ENCODE data around the gene ZSWIM8.
A peak's percentile ranks its signal among the peaks of the same experiment; 100 is the strongest.
"Not testable (repeated sequence)": the region's sequence is repeated elsewhere in the genome, so short reads cannot be mapped to it uniquely, and the experiment has no call there.

The ZSWIM8 gene

DNA sequence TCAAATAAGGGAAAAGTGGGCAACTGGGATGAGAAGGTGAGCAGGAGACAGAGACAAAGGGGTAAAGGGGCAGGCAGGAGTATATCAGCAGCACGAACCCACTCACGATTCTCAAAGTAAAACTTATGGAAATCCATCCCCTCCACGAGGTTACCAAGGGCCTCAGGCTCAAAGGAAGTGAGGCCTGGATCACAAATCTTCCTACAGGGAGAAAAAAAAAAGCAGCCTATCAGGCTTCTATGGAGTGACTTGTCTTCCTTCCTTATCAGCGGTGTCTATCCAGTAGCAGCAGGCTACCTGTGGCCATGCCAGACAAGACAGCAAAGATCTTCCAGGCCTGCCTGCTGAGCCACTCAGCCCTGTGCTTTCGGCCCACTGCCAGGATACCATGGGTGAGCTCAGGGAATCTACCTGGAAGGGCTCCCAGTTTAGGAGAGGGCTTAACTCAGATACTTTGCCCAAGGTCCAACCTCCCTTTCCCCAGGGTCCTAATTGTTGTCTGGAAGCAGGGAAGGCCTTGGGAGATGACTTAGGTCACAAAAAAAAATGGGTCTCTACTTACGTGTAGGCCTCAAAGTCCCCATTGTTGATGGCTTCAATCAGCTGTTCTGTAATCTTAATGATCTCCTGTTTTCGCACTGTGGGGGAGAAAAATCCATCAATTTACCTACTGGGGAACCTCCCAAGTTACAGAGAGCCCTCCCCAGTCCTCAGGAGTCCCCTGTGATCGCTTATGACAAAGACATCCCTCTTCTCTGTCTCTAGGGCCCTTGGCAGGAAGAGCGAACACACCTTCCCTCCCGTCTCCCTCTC is 31.7 kb downstream of the ZSWIM8 start:
- Histone ChIP-seq H3K27me3 (ENCODE audit: control insufficient read depth in 1 of 2, insufficient read depth in 2 of 2, low read length in 2 of 2) (no peaks in the 10 kb centered on the region), H3K4me3 (ENCODE audit: low read length in 2 of 2) (no peak overlapping the region), H3K4me1 (ENCODE audit: control insufficient read depth, insufficient read depth, low read length) (peaks cover 23% of the 10 kb centered on the region), H3K36me3 (ENCODE audit: control insufficient read depth in 2 of 2, insufficient read depth in 2 of 2, low read length in 2 of 2) (peaks cover 60% of the 10 kb centered on the region in 2 donors), H3K27ac (ENCODE audit: low read length) (peak overlapping the region; percentile 66), H3K9me3 (ENCODE audit: control insufficient read depth in 2 of 2, low read length in 2 of 2) (no peaks in the 10 kb centered on the region), H3K9ac (ENCODE audit: low read length in 2 of 2) (peak overlapping the region in 1 of 2 donors; percentile 13)

DNA sequence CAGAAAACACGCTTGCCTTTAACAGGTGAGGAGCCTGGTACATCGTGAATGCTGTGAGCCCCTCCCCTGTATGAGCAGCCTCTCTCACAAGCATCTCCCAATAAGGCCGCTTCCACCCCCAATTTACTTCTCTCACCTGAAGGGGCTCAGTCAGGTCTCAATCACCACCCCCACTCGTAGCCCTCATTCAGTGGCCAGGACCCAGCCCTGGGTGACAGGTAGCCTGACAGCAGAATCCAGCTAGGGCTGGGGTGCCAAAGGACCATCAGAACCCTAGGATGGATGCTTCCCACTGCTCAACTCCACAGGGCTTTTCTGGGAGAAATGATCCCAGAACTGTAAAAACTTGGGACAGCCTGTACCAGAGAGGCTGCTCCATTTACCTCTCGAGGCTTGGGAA is 32.4 kb downstream of the ZSWIM8 start:
- no peaks in the 10 kb centered on the region for H3K9me3 ChIP-seq (ENCODE audit: control insufficient read depth in 2 of 2, low read length in 2 of 2)
- H3K9ac ChIP-seq (ENCODE audit: low read length in 2 of 2) = peak overlapping the region; percentile 13 to 27
- no peak overlapping the region for H3K4me3 ChIP-seq (ENCODE audit: low read length in 2 of 2)
- H3K4me1 ChIP-seq (ENCODE audit: control insufficient read depth, insufficient read depth, low read length) = peaks cover 23% of the 10 kb centered on the region
- H3K27me3 ChIP-seq (ENCODE audit: control insufficient read depth in 1 of 2, insufficient read depth in 2 of 2, low read length in 2 of 2) = no peaks in the 10 kb centered on the region
- H3K27ac ChIP-seq (ENCODE audit: low read length) = peak overlapping the region; percentile 66
- peaks cover 62 to 63% of the 10 kb centered on the region in 2 donors for H3K36me3 ChIP-seq (ENCODE audit: control insufficient read depth in 2 of 2, insufficient read depth in 2 of 2, low read length in 2 of 2)

DNA sequence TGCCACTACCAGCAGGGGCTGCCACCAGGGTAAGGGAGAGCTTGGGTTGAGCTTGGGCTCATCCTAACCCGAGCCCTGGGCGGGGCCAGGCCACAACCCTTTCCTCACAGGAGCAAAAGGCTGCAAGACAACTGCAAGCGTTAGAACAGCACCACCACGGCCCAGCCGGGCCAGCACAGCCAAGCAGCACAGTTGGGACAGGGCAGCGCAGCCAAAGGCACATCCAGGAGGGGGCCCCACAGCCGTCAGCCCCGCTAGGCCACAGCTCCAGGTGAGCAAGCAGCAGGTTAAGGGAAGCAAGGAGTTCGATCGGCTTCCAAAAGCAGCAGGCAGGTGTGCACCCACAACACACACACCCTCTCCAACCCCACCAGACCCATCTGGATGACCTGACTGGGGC is 33.0 kb downstream of the ZSWIM8 start:
- peak overlapping the region; percentile 66 for H3K27ac ChIP-seq (ENCODE audit: low read length)
- no peaks in the 10 kb centered on the region for H3K9me3 ChIP-seq (ENCODE audit: control insufficient read depth in 2 of 2, low read length in 2 of 2)
- no peak overlapping the region for H3K9ac ChIP-seq (ENCODE audit: low read length in 2 of 2)
- peaks cover 60 to 63% of the 10 kb centered on the region in 2 donors for H3K36me3 ChIP-seq (ENCODE audit: control insufficient read depth in 2 of 2, insufficient read depth in 2 of 2, low read length in 2 of 2)
- H3K4me3 ChIP-seq (ENCODE audit: low read length in 2 of 2) = no peak overlapping the region
- H3K27me3 ChIP-seq (ENCODE audit: control insufficient read depth in 1 of 2, insufficient read depth in 2 of 2, low read length in 2 of 2) = no peaks in the 10 kb centered on the region
- H3K4me1 ChIP-seq (ENCODE audit: control insufficient read depth, insufficient read depth, low read length) = peaks cover 23% of the 10 kb centered on the region

DNA sequence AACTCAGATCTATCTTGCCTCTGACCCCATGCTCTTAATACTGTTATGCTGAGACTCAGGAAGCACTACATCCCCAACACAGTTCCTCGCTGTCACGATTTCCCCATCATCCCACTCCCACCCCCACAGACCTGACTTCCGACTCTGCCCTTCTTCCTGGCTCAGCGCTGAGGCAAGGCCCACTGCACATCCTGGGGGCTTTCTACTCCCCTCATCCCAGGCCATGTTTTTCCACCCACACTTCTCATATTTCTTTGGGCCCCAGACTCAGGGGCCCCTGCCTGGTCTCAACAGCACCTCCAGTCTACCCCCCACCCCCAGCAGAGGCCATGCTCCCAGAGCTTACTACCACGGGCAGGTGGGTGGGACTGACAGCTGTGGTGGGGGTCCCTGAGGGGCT is 33.7 kb downstream of the ZSWIM8 start:
- no peak overlapping the region for H3K4me3 ChIP-seq (ENCODE audit: low read length in 2 of 2)
- H3K27me3 ChIP-seq (ENCODE audit: control insufficient read depth in 1 of 2, insufficient read depth in 2 of 2, low read length in 2 of 2) = no peaks in the 10 kb centered on the region
- peaks cover 23% of the 10 kb centered on the region for H3K4me1 ChIP-seq (ENCODE audit: control insufficient read depth, insufficient read depth, low read length)
- peaks cover 63% of the 10 kb centered on the region in 2 donors for H3K36me3 ChIP-seq (ENCODE audit: control insufficient read depth in 2 of 2, insufficient read depth in 2 of 2, low read length in 2 of 2)
- H3K27ac ChIP-seq (ENCODE audit: low read length) = peak overlapping the region; percentile 66
- no peak overlapping the region for H3K9ac ChIP-seq (ENCODE audit: low read length in 2 of 2)
- H3K9me3 ChIP-seq (ENCODE audit: control insufficient read depth in 2 of 2, low read length in 2 of 2) = no peaks in the 10 kb centered on the region

DNA sequence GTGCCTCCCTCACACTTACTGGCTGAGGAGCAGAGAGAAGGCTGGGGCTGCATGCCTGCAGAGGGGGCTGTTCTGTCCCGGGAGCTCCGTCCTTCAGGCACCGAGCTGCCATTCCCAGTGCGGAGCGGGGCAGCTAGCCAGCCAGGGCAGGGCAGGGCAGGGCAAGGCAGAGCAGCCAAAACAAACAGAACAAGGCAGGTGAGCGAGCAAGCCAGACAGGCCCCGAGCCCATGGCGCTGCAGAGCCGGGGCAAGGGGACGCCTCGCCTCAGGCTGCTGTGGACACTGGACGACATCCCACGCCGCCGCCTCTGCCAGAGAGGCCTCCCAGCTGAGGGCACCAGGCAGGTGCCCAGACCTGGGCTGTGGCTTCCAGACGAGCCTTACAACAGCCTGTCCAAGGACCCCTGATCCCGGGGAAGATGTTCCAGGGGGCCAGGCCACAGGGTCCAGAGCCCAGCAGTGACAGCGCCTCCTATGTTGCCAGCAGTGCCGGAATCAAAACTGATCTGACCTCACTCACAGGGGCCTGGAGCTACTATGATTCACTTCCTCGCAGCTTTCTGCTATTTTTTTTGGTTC is 34.2 kb downstream of the ZSWIM8 start:
- Histone ChIP-seq H3K9me3 (ENCODE audit: control insufficient read depth in 2 of 2, low read length in 2 of 2) (no peaks in the 10 kb centered on the region), H3K36me3 (ENCODE audit: control insufficient read depth in 2 of 2, insufficient read depth in 2 of 2, low read length in 2 of 2) (peaks cover 65% of the 10 kb centered on the region in 2 donors), H3K4me3 (ENCODE audit: low read length in 2 of 2) (no peak overlapping the region), H3K4me1 (ENCODE audit: control insufficient read depth, insufficient read depth, low read length) (peaks cover 23% of the 10 kb centered on the region), H3K27ac (ENCODE audit: low read length) (peak overlapping the region; percentile 66), H3K9ac (ENCODE audit: low read length in 2 of 2) (peak overlapping the region in 1 of 2 donors; percentile 22), H3K27me3 (ENCODE audit: control insufficient read depth in 1 of 2, insufficient read depth in 2 of 2, low read length in 2 of 2) (no peaks in the 10 kb centered on the region)

DNA sequence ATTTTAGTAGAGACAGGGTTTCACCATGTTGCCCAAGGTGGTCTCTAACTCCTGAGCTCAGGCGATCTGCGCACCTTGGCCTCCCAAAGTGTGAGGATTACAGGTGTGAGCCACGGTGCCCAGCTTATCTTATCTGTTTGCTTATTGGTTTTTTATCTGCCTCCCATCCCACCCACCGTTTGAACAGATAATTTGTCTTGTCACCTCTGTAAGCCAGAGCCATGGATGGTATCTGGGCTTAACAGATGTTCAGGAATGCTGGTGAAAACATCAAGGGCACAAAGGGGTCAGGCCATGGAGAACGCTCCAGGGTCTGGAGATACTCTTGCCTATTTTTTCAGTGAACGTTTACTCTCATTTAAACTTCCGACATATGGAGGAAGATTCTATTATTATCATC is 38.0 kb downstream of the ZSWIM8 start:
- Histone ChIP-seq H3K9ac (ENCODE audit: low read length in 2 of 2) (no peak overlapping the region), H3K4me1 (ENCODE audit: control insufficient read depth, insufficient read depth, low read length) (peaks cover 13% of the 10 kb centered on the region), H3K27me3 (ENCODE audit: control insufficient read depth in 1 of 2, insufficient read depth in 2 of 2, low read length in 2 of 2) (no peaks in the 10 kb centered on the region), H3K9me3 (ENCODE audit: control insufficient read depth in 2 of 2, low read length in 2 of 2) (no peaks in the 10 kb centered on the region), H3K36me3 (ENCODE audit: control insufficient read depth in 2 of 2, insufficient read depth in 2 of 2, low read length in 2 of 2) (peaks cover 61 to 64% of the 10 kb centered on the region in 2 donors), H3K27ac (ENCODE audit: low read length) (no peak overlapping the region), H3K4me3 (ENCODE audit: low read length in 2 of 2) (no peak overlapping the region)

DNA sequence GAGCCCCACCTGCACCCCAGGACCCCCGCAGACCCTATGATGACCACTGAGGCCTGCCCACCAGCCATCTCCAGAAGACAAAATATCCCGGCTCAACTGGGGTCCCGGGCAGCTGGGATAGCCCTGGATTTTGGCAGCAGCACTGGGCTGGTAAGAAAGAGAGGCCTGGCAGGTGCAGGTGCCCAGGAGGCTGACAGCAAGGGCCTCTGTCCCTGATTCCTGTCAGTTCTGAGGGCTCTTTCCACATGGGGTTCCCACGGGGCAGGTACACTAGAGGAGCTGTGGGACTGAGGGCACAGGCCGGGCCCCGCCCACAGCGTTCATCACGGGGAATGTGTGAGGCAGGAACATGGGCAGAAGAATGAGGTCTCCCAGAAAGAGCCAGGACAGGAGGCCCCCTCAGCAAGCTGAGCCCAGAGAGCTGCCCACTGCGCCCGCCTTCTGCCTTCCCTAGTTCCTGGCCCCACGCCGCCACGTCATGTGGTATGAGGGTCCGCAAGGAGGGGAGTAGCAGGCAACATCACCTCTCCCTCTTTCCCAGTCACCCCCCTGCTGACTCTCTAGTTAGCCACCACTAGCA is 38.8 kb downstream of the ZSWIM8 start:
- H3K9me3 ChIP-seq (ENCODE audit: control insufficient read depth in 2 of 2, low read length in 2 of 2) = no peaks in the 10 kb centered on the region
- no peak overlapping the region for H3K27ac ChIP-seq (ENCODE audit: low read length)
- H3K9ac ChIP-seq (ENCODE audit: low read length in 2 of 2) = no peak overlapping the region
- peaks cover 65 to 67% of the 10 kb centered on the region in 2 donors for H3K36me3 ChIP-seq (ENCODE audit: control insufficient read depth in 2 of 2, insufficient read depth in 2 of 2, low read length in 2 of 2)
- no peaks in the 10 kb centered on the region for H3K27me3 ChIP-seq (ENCODE audit: control insufficient read depth in 1 of 2, insufficient read depth in 2 of 2, low read length in 2 of 2)
- peaks cover 9% of the 10 kb centered on the region for H3K4me1 ChIP-seq (ENCODE audit: control insufficient read depth, insufficient read depth, low read length)
- H3K4me3 ChIP-seq (ENCODE audit: low read length in 2 of 2) = no peak overlapping the region

DNA sequence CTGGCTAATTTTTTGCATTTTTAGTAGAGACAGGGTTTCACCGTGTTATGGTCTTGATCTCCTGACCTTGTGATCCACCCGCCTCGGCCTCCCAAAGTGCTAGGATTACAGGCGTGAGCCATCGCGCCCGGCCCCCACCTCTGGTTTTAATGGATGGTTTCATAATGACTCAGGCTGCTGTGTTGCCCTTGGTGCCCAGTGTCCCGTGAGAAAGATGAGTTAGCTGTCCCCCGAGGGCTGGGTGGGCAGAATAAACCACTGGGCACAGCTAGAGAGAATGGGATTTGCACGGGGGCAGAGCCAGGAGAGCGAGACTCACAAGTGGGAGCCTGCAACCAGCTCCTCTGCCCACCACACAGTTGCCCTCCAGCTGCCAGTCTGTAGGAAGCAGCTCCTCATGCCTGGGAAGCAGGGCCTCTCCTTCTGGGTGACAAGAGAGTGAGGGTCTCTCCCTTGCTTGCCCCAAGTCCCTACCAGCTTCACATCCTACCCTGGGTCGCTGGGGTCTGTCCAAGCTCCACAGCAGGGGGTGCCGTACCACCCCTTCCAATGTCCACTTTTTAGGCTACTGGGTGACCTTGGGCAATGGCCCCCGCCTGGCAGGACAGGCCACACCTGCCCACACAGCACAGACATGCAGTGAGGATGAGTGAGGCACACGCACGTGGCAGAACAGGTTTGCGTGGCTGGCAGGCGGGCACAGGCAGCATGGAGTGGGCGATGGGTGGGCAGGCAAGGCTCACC is 42.1 kb downstream of the ZSWIM8 start:
- H3K27me3 ChIP-seq (ENCODE audit: control insufficient read depth in 1 of 2, insufficient read depth in 2 of 2, low read length in 2 of 2) = no peaks in the 10 kb centered on the region
- no peak overlapping the region for H3K4me3 ChIP-seq (ENCODE audit: low read length in 2 of 2)
- no peaks in the 10 kb centered on the region for H3K9me3 ChIP-seq (ENCODE audit: control insufficient read depth in 2 of 2, low read length in 2 of 2)
- no peaks in the 10 kb centered on the region for H3K4me1 ChIP-seq (ENCODE audit: control insufficient read depth, insufficient read depth, low read length)
- peaks cover 52 to 61% of the 10 kb centered on the region in 2 donors for H3K36me3 ChIP-seq (ENCODE audit: control insufficient read depth in 2 of 2, insufficient read depth in 2 of 2, low read length in 2 of 2)
- no peak overlapping the region for H3K9ac ChIP-seq (ENCODE audit: low read length in 2 of 2)
- H3K27ac ChIP-seq (ENCODE audit: low read length) = no peak overlapping the region

DNA sequence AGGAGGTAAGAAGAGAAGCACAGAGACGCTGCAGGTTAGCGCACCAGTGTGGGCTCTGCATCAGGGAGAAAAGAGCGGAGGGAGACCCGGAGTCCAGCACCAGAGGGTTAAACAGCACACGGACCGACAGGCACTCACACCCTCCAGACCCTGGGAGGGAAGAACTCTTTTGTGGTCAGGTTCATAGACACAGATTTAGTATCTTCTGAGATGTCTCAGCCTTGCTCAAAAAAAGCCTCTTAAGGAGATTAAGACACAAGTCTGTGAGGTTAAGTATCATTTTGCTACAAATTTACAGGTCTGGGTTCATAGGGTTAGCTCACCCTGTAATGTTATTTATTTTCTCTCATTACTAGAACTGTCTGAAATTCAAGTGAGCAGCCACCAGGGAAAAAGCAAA is 42.8 kb downstream of the ZSWIM8 start:
- Histone ChIP-seq H3K27ac (ENCODE audit: low read length) (no peak overlapping the region), H3K27me3 (ENCODE audit: control insufficient read depth in 1 of 2, insufficient read depth in 2 of 2, low read length in 2 of 2) (no peaks in the 10 kb centered on the region), H3K36me3 (ENCODE audit: control insufficient read depth in 2 of 2, insufficient read depth in 2 of 2, low read length in 2 of 2) (peaks cover 50 to 59% of the 10 kb centered on the region in 2 donors)

DNA sequence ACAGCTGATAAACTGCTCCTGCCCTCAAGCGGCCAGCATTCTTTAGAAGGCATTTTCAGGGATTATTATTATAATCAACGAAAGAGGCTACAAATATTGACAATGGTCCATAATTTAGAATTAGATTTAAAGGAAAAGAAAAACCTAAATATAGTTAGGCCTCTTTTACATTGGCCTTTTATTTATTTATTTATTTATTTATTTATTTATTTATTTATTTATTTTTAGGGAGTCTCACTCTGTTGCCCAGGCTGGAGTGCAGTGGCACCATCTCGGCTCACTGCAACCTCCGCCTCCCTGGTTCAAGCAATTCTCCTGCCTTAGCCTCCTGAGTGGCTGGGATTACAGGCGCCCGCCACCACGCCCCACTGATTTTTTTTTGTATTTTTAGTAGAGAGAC is 43.7 kb downstream of the ZSWIM8 start:
- H3K27me3 ChIP-seq (ENCODE audit: control insufficient read depth in 1 of 2, insufficient read depth in 2 of 2, low read length in 2 of 2); H3K27ac ChIP-seq (ENCODE audit: low read length); H3K4me1 ChIP-seq (ENCODE audit: control insufficient read depth, insufficient read depth, low read length); H3K4me3 ChIP-seq (ENCODE audit: low read length in 2 of 2); H3K9me3 ChIP-seq (ENCODE audit: control insufficient read depth in 2 of 2, low read length in 2 of 2); H3K9ac ChIP-seq (ENCODE audit: low read length in 2 of 2): not testable (repeated sequence)
- H3K36me3 ChIP-seq (ENCODE audit: control insufficient read depth in 2 of 2, insufficient read depth in 2 of 2, low read length in 2 of 2) = peaks cover 41 to 50% of the 10 kb centered on the region in 2 donors

More for the DNA sequence above, 42.8 kb downstream of the ZSWIM8 start:
- Histone ChIP-seq H3K9me3 (ENCODE audit: control insufficient read depth in 2 of 2, low read length in 2 of 2) (no peaks in the 10 kb centered on the region), H3K4me1 (ENCODE audit: control insufficient read depth, insufficient read depth, low read length) (no peaks in the 10 kb centered on the region), H3K4me3 (ENCODE audit: low read length in 2 of 2) (no peak overlapping the region), H3K9ac (ENCODE audit: low read length in 2 of 2) (no peak overlapping the region)
